ENCODE data around the gene C11orf58. TPM values are rescaled to one million over a fixed set of nuclear protein-coding genes. Genes with fewer than 3 reads are reported as not detected.

C11orf58 gene
- total and polyA plus RNA-seq, 2 experiments from 2014 or later, result 164 to 280 TPM

DNA sequence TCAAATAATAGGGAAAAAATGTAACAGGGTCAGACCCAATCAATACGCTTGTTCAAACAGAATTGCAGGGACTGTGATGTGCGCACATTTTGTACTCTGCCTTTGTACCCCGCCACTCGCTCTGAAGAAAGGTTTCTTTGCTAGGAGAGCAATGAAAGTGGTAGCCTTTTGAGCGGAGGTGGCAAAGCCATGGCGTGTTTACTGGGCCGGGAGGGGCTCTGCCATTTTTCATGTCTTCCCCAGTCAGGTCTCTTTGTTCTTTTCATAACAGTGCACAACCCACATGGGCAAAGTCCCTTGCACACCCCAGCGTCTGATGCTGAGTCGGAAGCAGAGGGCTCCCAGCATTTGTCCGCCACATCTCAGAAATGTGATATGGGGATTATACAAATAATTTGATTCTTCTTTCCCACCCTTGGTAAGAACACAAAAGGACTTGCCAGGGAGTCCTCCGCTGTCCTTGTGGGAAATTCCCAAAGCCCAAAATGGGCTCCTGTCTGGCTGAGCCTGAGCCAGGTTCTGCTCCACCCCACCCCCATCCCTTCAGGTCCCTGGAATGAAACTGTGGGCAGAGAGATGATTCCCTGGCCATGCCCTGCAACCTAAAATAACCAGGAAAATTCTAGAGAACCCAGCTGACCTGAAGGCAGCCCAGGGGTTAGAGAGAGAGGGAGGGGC, 36.6 kb downstream of the C11orf58 start:
- Mint-ChIP-seq H3K4me3 (no peak overlapping the region), H3K27me3 (ENCODE audit: insufficient read depth, low read depth, poor library complexity) (peaks cover 8% of the 10 kb centered on the region), H3K36me3 (ENCODE audit: low read depth) (peaks cover 3% of the 10 kb centered on the region; the same call in 2 of the 3 replicates), H3K4me1 (peaks cover 29% of the 10 kb centered on the region), H3K27ac (no peak overlapping the region), H3K9me3 (no peaks in the 10 kb centered on the region)
- TF ChIP-seq STAT1 (IDR thresholded peaks at IDR 0.05; ENCODE audit: unreplicated experiment), result no peak
- H3K36me3 ChIP-seq (ENCODE audit: insufficient read depth), result no peaks in the 10 kb centered on the region
- H3F3A ChIP-seq (replicated peaks; ENCODE audit: low read depth), result no peaks in the 10 kb centered on the region
- H3K27ac ChIP-seq (ENCODE audit: low read depth), result no peak overlapping the region
- no peaks in the 10 kb centered on the region for H3K79me2 ChIP-seq (replicated peaks; ENCODE audit: insufficient read depth)
- H4K20me1 ChIP-seq (replicated peaks; ENCODE audit: insufficient read depth), result no peaks in the 10 kb centered on the region
- H3K4me1 ChIP-seq (ENCODE audit: insufficient read depth), result peaks cover 4% of the 10 kb centered on the region; the same call in 1 of the 2 replicates
- peak; percentile 32 for ATAC-seq
- no peaks in the 10 kb centered on the region for H3K27me3 ChIP-seq (ENCODE audit: insufficient read depth)
- H3K9me2 ChIP-seq (ENCODE audit: insufficient read depth), result no peaks in the 10 kb centered on the region
- H2AFZ ChIP-seq, result no peak overlapping the region
- no peak overlapping the region for H3K4me3 ChIP-seq
- H3K4me2 ChIP-seq, result no peak overlapping the region
- DNase-seq (ENCODE audit: low spot score), result no peak

DNA sequence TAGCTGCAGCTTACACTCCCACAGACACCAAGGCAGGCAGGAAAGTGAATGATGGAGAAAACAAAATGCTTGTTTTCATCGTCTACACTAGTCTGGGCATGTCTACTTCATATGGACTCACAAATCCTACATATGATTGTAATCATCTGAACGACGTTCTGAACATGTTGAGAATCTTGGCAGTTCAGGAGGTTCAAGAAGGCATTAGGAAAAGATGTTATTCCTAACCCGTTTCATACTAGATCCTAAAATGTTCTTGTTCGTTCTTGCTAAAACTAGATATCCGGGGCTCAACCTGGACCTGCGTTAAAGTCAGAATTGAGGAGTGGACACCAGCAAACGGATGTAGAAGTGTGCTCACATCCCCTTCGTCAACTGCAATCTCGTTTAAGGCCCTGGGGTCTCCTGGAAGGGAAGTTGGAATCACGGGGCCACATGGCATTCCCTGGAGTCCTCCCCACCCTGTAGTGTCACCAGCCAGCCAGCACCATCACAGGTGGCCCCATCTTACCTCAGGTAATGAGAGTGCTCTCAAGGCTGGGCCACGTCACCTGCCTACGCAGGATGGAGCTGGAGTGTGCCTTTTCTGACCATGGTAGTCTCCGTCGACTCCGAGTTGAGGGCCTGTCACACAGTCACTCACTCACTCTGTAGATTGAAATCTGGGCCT, 37.3 kb downstream of the C11orf58 start:
- no peak for DNase-seq (ENCODE audit: low spot score)
- Histone ChIP-seq H3K4me3 (no peak overlapping the region), H3K4me1 (ENCODE audit: insufficient read depth) (peaks cover 4% of the 10 kb centered on the region; the same call in 1 of the 2 replicates), H4K20me1 (replicated peaks; ENCODE audit: insufficient read depth) (no peaks in the 10 kb centered on the region), H3K27me3 (ENCODE audit: insufficient read depth) (no peaks in the 10 kb centered on the region), H3K9me2 (ENCODE audit: insufficient read depth) (no peaks in the 10 kb centered on the region), H3K27ac (ENCODE audit: low read depth) (no peak overlapping the region), H3K79me2 (replicated peaks; ENCODE audit: insufficient read depth) (no peaks in the 10 kb centered on the region), H3K36me3 (ENCODE audit: insufficient read depth) (no peaks in the 10 kb centered on the region), H3K4me2 (no peak overlapping the region), H3F3A (replicated peaks; ENCODE audit: low read depth) (no peaks in the 10 kb centered on the region), H2AFZ (no peak overlapping the region)
- peak overlapping the region; percentile 79; the same call in 1 of the 2 replicates for H3K27ac Mint-ChIP-seq
- H3K36me3 Mint-ChIP-seq (ENCODE audit: low read depth), result peaks cover 3% of the 10 kb centered on the region; the same call in 2 of the 3 replicates
- no peaks in the 10 kb centered on the region for H3K9me3 Mint-ChIP-seq
- TF ChIP-seq, protein P1, sequence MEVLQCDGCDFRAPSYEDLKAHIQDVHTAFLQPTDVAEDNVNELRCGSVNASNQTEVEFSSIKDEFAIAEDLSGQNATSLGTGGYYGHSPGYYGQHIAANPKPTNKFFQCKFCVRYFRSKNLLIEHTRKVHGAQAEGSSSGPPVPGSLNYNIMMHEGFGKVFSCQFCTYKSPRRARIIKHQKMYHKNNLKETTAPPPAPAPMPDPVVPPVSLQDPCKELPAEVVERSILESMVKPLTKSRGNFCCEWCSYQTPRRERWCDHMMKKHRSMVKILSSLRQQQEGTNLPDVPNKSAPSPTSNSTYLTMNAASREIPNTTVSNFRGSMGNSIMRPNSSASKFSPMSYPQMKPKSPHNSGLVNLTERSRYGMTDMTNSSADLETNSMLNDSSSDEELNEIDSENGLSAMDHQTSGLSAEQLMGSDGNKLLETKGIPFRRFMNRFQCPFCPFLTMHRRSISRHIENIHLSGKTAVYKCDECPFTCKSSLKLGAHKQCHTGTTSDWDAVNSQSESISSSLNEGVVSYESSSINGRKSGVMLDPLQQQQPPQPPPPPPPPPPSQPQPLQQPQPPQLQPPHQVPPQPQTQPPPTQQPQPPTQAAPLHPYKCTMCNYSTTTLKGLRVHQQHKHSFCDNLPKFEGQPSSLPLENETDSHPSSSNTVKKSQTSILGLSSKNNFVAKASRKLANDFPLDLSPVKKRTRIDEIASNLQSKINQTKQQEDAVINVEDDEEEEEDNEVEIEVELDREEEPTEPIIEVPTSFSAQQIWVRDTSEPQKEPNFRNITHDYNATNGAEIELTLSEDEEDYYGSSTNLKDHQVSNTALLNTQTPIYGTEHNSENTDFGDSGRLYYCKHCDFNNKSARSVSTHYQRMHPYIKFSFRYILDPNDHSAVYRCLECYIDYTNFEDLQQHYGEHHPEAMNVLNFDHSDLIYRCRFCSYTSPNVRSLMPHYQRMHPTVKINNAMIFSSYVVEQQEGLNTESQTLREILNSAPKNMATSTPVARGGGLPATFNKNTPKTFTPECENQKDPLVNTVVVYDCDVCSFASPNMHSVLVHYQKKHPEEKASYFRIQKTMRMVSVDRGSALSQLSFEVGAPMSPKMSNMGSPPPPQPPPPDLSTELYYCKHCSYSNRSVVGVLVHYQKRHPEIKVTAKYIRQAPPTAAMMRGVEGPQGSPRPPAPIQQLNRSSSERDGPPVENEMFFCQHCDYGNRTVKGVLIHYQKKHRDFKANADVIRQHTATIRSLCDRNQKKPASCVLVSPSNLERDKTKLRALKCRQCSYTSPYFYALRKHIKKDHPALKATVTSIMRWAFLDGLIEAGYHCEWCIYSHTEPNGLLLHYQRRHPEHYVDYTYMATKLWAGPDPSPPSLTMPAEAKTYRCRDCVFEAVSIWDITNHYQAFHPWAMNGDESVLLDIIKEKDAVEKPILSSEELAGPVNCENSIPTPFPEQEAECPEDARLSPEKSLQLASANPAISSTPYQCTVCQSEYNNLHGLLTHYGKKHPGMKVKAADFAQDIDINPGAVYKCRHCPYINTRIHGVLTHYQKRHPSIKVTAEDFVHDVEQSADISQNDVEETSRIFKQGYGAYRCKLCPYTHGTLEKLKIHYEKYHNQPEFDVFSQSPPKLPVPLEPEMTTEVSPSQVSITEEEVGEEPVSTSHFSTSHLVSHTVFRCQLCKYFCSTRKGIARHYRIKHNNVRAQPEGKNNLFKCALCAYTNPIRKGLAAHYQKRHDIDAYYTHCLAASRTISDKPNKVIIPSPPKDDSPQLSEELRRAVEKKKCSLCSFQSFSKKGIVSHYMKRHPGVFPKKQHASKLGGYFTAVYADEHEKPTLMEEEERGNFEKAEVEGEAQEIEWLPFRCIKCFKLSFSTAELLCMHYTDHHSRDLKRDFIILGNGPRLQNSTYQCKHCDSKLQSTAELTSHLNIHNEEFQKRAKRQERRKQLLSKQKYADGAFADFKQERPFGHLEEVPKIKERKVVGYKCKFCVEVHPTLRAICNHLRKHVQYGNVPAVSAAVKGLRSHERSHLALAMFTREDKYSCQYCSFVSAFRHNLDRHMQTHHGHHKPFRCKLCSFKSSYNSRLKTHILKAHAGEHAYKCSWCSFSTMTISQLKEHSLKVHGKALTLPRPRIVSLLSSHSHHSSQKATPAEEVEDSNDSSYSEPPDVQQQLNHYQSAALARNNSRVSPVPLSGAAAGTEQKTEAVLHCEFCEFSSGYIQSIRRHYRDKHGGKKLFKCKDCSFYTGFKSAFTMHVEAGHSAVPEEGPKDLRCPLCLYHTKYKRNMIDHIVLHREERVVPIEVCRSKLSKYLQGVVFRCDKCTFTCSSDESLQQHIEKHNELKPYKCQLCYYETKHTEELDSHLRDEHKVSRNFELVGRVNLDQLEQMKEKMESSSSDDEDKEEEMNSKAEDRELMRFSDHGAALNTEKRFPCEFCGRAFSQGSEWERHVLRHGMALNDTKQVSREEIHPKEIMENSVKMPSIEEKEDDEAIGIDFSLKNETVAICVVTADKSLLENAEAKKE (CRISPR knock-in tag; IDR thresholded peaks at IDR 0.05), result no peak
- TF ChIP-seq ZNF114 (CRISPR knock-in tag; IDR thresholded peaks at IDR 0.05), result no peak
- no peak for TF ChIP-seq STAT1 (IDR thresholded peaks at IDR 0.05; ENCODE audit: unreplicated experiment)
- no peak for TF ChIP-seq EZH2phosphoT487 (IDR thresholded peaks at IDR 0.05; ENCODE audit: unreplicated experiment)
- no peak for TF ChIP-seq JUNB (IDR thresholded peaks at IDR 0.05; ENCODE audit: unreplicated experiment)
- TF ChIP-seq POLR2AphosphoS5 (IDR thresholded peaks at IDR 0.05; ENCODE audit: low read depth), result no peak
- TF ChIP-seq NANOG (IDR thresholded peaks at IDR 0.05; ENCODE audit: borderline replicate concordance), result no peak
- TF ChIP-seq, protein P2, sequence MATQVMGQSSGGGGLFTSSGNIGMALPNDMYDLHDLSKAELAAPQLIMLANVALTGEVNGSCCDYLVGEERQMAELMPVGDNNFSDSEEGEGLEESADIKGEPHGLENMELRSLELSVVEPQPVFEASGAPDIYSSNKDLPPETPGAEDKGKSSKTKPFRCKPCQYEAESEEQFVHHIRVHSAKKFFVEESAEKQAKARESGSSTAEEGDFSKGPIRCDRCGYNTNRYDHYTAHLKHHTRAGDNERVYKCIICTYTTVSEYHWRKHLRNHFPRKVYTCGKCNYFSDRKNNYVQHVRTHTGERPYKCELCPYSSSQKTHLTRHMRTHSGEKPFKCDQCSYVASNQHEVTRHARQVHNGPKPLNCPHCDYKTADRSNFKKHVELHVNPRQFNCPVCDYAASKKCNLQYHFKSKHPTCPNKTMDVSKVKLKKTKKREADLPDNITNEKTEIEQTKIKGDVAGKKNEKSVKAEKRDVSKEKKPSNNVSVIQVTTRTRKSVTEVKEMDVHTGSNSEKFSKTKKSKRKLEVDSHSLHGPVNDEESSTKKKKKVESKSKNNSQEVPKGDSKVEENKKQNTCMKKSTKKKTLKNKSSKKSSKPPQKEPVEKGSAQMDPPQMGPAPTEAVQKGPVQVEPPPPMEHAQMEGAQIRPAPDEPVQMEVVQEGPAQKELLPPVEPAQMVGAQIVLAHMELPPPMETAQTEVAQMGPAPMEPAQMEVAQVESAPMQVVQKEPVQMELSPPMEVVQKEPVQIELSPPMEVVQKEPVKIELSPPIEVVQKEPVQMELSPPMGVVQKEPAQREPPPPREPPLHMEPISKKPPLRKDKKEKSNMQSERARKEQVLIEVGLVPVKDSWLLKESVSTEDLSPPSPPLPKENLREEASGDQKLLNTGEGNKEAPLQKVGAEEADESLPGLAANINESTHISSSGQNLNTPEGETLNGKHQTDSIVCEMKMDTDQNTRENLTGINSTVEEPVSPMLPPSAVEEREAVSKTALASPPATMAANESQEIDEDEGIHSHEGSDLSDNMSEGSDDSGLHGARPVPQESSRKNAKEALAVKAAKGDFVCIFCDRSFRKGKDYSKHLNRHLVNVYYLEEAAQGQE (IDR thresholded peaks at IDR 0.05; ENCODE audit: unreplicated experiment), result no peak
- peaks cover 35% of the 10 kb centered on the region for H3K4me1 Mint-ChIP-seq
- H3K4me3 Mint-ChIP-seq, result no peak overlapping the region
- H3K27me3 Mint-ChIP-seq (ENCODE audit: insufficient read depth, low read depth, poor library complexity), result peaks cover 10% of the 10 kb centered on the region
- no peak for ATAC-seq

All from GM23338 (cell line).